Measurements from ENCODE around the gene ACSL1. TPM values are rescaled to one million over a fixed set of nuclear protein-coding genes. Genes with fewer than 3 reads are reported as not detected.

The ACSL1 gene
- total RNA-seq, 1 experiment from 2014 or later, result 3.5 TPM

DNA sequence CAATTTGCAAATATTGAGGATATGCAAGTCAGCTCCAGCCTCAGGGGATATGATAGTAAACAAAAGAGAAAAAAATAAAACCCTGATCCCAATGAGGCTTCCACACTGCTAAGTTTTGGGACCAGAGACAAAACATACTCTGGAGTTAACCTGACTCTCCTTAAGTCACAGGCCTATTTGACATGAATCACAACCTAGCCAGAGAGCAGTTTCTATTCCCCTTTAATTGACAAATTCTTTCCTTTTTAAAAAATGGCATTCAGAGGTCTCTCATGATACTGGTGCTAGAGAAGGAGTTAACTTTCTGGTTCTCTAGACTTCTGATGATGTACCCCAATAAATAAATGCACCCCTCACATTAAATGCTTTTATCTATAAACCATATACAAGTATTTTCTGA is 8.8 kb downstream of the ACSL1 start:
- H3K4ac ChIP-seq (ENCODE audit: low read depth, low read length), result no peak overlapping the region
- Mint-ChIP-seq H3K27me3 (ENCODE audit: low read depth) (peaks cover 11% of the 10 kb centered on the region), H3K36me3 (ENCODE audit: insufficient read depth in 1 of 3, low read depth in 3 of 3) (no peaks in the 10 kb centered on the region), H3K27ac (no peak overlapping the region), H3K4me3 (no peak overlapping the region), H3K4me1 (peaks cover 9 to 12% of the 10 kb centered on the region in 2 experiments), H3K9me3 (no peaks in the 10 kb centered on the region)
- H2BK20ac ChIP-seq (ENCODE audit: low read depth, low read length, poor library complexity, severe bottlenecking), result no peak overlapping the region
- no peaks in the 10 kb centered on the region for H3K9me3 ChIP-seq (ENCODE audit: control insufficient read depth, low read depth, low read length)
- H2BK120ac ChIP-seq (ENCODE audit: low read depth, low read length, poor library complexity, severe bottlenecking), result no peak overlapping the region
- H2BK15ac ChIP-seq (ENCODE audit: low read depth, low read length), result no peak overlapping the region
- no peak overlapping the region for H3K23ac ChIP-seq (ENCODE audit: insufficient read length, low read depth, low read length)
- no peak overlapping the region for H4K5ac ChIP-seq (ENCODE audit: insufficient read length, low read depth, low read length)
- H3K4me1 ChIP-seq (ENCODE audit: insufficient read depth, low read length), result no peaks in the 10 kb centered on the region
- H2BK5ac ChIP-seq (ENCODE audit: insufficient read length, low read length), result no peak overlapping the region
- no peaks in the 10 kb centered on the region for H4K20me1 ChIP-seq (ENCODE audit: control insufficient read depth, insufficient read depth, insufficient read length)
- H2AK5ac ChIP-seq (ENCODE audit: insufficient read length, low read length), result no peak overlapping the region
- no peak overlapping the region for H3T11ph ChIP-seq (ENCODE audit: low read length)
- no peak overlapping the region for H2AFZ ChIP-seq (ENCODE audit: low read length)
- no peaks in the 10 kb centered on the region for H3K79me1 ChIP-seq (ENCODE audit: insufficient read depth, low read depth, low read length, poor library complexity, severe bottlenecking)
- H3K27ac ChIP-seq (ENCODE audit: insufficient read length, low read depth, low read length), result no peak overlapping the region
- H3K79me2 ChIP-seq (ENCODE audit: insufficient read depth, low read length), result no peaks in the 10 kb centered on the region; the same call in 1 of the 2 replicates
- H3K14ac ChIP-seq (ENCODE audit: insufficient read depth, low read length), result no peak overlapping the region
- no peak overlapping the region for H3K4me2 ChIP-seq (ENCODE audit: insufficient read depth, insufficient read length, low read length)
- H2BK12ac ChIP-seq (ENCODE audit: insufficient read length, low read depth, low read length), result no peak overlapping the region
- H3K18ac ChIP-seq (ENCODE audit: insufficient read length, low read depth, low read length), result no peak overlapping the region
- no peak overlapping the region for H4K8ac ChIP-seq (replicated peaks; ENCODE audit: insufficient read length, low read depth, low read length)
- no peak overlapping the region for H3K9ac ChIP-seq (ENCODE audit: extremely low read depth, insufficient read length, low read length)
- H3K27me3 ChIP-seq (ENCODE audit: insufficient read depth, low read length), result no peaks in the 10 kb centered on the region
- no peaks in the 10 kb centered on the region for H3K23me2 ChIP-seq (ENCODE audit: insufficient read length, low read depth, low read length, poor library complexity, severe bottlenecking)
- no peak overlapping the region for H4K91ac ChIP-seq (ENCODE audit: insufficient read length, low read depth, low read length)
- DNase-seq, result no peak
- no peak overlapping the region for H3K56ac ChIP-seq (ENCODE audit: insufficient read length, low read depth, low read length)
- TF ChIP-seq, protein P1, sequence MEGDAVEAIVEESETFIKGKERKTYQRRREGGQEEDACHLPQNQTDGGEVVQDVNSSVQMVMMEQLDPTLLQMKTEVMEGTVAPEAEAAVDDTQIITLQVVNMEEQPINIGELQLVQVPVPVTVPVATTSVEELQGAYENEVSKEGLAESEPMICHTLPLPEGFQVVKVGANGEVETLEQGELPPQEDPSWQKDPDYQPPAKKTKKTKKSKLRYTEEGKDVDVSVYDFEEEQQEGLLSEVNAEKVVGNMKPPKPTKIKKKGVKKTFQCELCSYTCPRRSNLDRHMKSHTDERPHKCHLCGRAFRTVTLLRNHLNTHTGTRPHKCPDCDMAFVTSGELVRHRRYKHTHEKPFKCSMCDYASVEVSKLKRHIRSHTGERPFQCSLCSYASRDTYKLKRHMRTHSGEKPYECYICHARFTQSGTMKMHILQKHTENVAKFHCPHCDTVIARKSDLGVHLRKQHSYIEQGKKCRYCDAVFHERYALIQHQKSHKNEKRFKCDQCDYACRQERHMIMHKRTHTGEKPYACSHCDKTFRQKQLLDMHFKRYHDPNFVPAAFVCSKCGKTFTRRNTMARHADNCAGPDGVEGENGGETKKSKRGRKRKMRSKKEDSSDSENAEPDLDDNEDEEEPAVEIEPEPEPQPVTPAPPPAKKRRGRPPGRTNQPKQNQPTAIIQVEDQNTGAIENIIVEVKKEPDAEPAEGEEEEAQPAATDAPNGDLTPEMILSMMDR (conservative IDR thresholded peaks at IDR 0.05), result no peak
